ENCODE data around the gene CLEC20A. TPM values are rescaled to one million over a fixed set of nuclear protein-coding genes. Genes with fewer than 3 reads are reported as not detected.

The CLEC20A gene
- total RNA-seq, 1 experiment from 2014 or later: not detected

DNA sequence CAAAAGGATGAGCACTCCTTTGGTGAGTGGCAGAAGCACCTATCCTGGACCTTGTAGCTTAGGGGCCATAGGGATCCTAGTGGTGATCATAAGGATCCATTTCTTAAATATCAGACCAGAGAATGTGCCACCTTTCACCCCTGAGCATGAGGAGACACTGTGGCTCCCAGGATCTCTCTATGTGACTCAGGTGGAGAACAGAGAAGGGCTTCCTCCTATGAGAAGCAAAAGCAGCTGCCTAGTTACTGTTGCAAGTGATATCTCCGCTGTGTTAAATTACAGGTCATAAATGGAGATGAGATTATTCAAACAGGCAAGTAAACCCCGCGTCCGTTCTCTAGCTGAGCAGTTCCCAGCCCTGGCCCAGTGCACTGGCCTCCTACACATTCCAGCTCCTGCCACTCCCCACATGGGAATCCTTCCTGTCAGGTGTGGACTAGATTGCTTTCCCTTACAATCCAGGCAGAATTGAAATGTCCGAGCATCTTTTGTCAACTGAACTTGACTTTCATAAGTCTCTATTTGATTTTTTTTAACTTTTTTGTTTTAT lies 26.3 kb downstream of the CLEC20A start:
- BruUV-seq (replicated peaks): no TSS peak
- no peaks in the 10 kb centered on the region for H3K9me3 ChIP-seq
- Mint-ChIP-seq H3K27ac (ENCODE audit: unreplicated experiment) (peak overlapping the region; percentile 86), H3K36me3 (ENCODE audit: insufficient read depth, unreplicated experiment) (peaks cover 50% of the 10 kb centered on the region), H3K9me3 (ENCODE audit: unreplicated experiment) (peaks cover 8% of the 10 kb centered on the region), H3K4me3 (ENCODE audit: unreplicated experiment) (peak overlapping the region; percentile 18), H3K4me1 (ENCODE audit: low read depth, unreplicated experiment) (peaks cover 5% of the 10 kb centered on the region), H3K27me3 (ENCODE audit: insufficient read depth, unreplicated experiment) (no peaks in the 10 kb centered on the region)
- H3K36me3 ChIP-seq (ENCODE audit: control insufficient read depth, insufficient read depth, low read length): peaks cover 3% of the 10 kb centered on the region
- H3K4me3 ChIP-seq (ENCODE audit: low read depth, low read length): no peak overlapping the region
- H3K4me1 ChIP-seq: peaks cover 26% of the 10 kb centered on the region
- intact Hi-C loops (cut with micrococcal nuclease; ENCODE audit: unreplicated experiment): loop anchor here (2.0 to 5.0 kb wide), 2 partner anchors 30 to 158 kb away; no protein-coding TSS in a partner anchor
- CTCF ChIA-PET: interaction anchor here (0.7 to 1.0 kb wide), 3 partner anchors 30 to 533 kb away, joined by 3 read pairs; no protein-coding TSS in a partner anchor
- DNase-seq: peak; percentile 84 to 92
- TF ChIP-seq, protein P1, sequence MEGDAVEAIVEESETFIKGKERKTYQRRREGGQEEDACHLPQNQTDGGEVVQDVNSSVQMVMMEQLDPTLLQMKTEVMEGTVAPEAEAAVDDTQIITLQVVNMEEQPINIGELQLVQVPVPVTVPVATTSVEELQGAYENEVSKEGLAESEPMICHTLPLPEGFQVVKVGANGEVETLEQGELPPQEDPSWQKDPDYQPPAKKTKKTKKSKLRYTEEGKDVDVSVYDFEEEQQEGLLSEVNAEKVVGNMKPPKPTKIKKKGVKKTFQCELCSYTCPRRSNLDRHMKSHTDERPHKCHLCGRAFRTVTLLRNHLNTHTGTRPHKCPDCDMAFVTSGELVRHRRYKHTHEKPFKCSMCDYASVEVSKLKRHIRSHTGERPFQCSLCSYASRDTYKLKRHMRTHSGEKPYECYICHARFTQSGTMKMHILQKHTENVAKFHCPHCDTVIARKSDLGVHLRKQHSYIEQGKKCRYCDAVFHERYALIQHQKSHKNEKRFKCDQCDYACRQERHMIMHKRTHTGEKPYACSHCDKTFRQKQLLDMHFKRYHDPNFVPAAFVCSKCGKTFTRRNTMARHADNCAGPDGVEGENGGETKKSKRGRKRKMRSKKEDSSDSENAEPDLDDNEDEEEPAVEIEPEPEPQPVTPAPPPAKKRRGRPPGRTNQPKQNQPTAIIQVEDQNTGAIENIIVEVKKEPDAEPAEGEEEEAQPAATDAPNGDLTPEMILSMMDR (IDR thresholded peaks at IDR 0.05; ENCODE audit: insufficient read depth in 1 of 2, low read depth in 1 of 2, low read length in 1 of 2, severe bottlenecking in 1 of 2, unreplicated experiment in 1 of 2): no peak
- H3K27me3 ChIP-seq (replicated peaks; ENCODE audit: control insufficient read depth, insufficient read depth, low read length): no peaks in the 10 kb centered on the region
- POLR2A ChIA-PET: no interaction called here

DNA sequence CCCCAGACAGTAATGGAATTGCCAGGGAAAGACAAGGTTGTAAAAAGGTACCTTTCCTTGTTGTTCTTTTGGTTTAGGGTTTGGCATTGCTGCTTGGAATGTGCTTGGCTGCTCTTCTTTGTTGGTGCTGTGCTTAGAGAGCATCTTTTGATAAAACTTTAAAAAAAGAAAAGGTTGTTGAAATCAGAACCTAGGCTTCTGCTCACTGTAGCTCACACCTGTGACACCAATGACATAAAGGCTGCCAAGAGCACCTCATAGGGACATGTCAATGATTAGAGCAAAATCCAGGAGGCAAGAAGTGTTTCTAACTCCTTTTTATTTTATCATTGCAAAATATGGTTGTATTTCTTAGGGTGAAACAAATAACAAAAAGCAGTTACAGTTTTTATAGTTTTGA lies 28.9 kb downstream of the CLEC20A start:
- H3K4me3 Mint-ChIP-seq (ENCODE audit: unreplicated experiment): no peak overlapping the region
- H3K36me3 ChIP-seq (ENCODE audit: control insufficient read depth, insufficient read depth, low read length): peaks cover 3% of the 10 kb centered on the region
- H3K4me1 ChIP-seq: peaks cover 26% of the 10 kb centered on the region
- no peak overlapping the region for H3K4me3 ChIP-seq (ENCODE audit: low read depth, low read length)
- peaks cover 8% of the 10 kb centered on the region for H3K9me3 Mint-ChIP-seq (ENCODE audit: unreplicated experiment)
- no peaks in the 10 kb centered on the region for H3K27me3 Mint-ChIP-seq (ENCODE audit: insufficient read depth, unreplicated experiment)
- H3K27me3 ChIP-seq (replicated peaks; ENCODE audit: control insufficient read depth, insufficient read depth, low read length): no peaks in the 10 kb centered on the region
- no peak for DNase-seq
- intact Hi-C loops (cut with micrococcal nuclease; ENCODE audit: unreplicated experiment): no loop called here
- ChIA-PET POLR2A (no interaction called here), CTCF (no interaction called here)
- no TSS peak for BruUV-seq (replicated peaks)
- H3K27ac Mint-ChIP-seq (ENCODE audit: unreplicated experiment): no peak overlapping the region
- TF ChIP-seq, protein P1 (IDR thresholded peaks at IDR 0.05; ENCODE audit: insufficient read depth in 1 of 2, low read depth in 1 of 2, low read length in 1 of 2, severe bottlenecking in 1 of 2, unreplicated experiment in 1 of 2): no peak
- H3K4me1 Mint-ChIP-seq (ENCODE audit: low read depth, unreplicated experiment): peaks cover 5% of the 10 kb centered on the region
- H3K9me3 ChIP-seq: no peaks in the 10 kb centered on the region
- H3K36me3 Mint-ChIP-seq (ENCODE audit: insufficient read depth, unreplicated experiment): peaks cover 45% of the 10 kb centered on the region

DNA sequence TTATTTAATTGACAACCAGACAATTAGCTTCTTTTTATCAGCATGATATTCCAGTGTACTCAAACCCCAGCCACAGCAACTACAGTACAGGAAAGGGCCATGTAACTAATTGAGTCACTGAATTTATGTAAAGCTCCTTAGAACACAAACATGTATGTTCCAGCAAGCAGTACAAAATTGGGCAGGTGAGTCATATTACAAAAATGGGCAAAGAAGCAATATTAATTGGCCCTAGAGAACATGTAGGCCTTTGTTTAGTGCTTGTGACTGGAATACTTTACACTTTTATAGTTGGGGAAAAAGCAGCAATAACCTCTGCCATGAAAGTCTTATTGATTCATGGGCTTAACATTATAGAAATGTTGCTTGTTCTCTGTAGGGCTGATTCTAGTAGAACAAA lies 31.8 kb downstream of the CLEC20A start:
- Mint-ChIP-seq H3K4me3 (ENCODE audit: unreplicated experiment) (no peak overlapping the region), H3K4me1 (ENCODE audit: low read depth, unreplicated experiment) (peaks cover 5% of the 10 kb centered on the region), H3K9me3 (ENCODE audit: unreplicated experiment) (peaks cover 8% of the 10 kb centered on the region), H3K27ac (ENCODE audit: unreplicated experiment) (no peak overlapping the region), H3K27me3 (ENCODE audit: insufficient read depth, unreplicated experiment) (no peaks in the 10 kb centered on the region), H3K36me3 (ENCODE audit: insufficient read depth, unreplicated experiment) (peaks cover 39% of the 10 kb centered on the region)
- Histone ChIP-seq H3K36me3 (ENCODE audit: control insufficient read depth, insufficient read depth, low read length) (peaks cover 3% of the 10 kb centered on the region), H3K4me1 (peaks cover 10% of the 10 kb centered on the region), H3K9me3 (no peaks in the 10 kb centered on the region), H3K27me3 (replicated peaks; ENCODE audit: control insufficient read depth, insufficient read depth, low read length) (no peaks in the 10 kb centered on the region), H3K4me3 (ENCODE audit: low read depth, low read length) (no peak overlapping the region)
- DNase-seq: no peak
- CTCF ChIA-PET: no interaction called here
- POLR2A ChIA-PET: no interaction called here
- intact Hi-C loops (cut with micrococcal nuclease; ENCODE audit: unreplicated experiment): no loop called here
- TF ChIP-seq, protein P1 (IDR thresholded peaks at IDR 0.05; ENCODE audit: insufficient read depth in 1 of 2, low read depth in 1 of 2, low read length in 1 of 2, severe bottlenecking in 1 of 2, unreplicated experiment in 1 of 2): no peak
- no TSS peak for BruUV-seq (replicated peaks)

All from Caco-2 (cell line).